Measurements from ENCODE around the gene EFCAB7. TPM values are rescaled to one million over a fixed set of nuclear protein-coding genes. Genes with fewer than 3 reads are reported as not detected.
"Not testable (repeated sequence)": the region's sequence is repeated elsewhere in the genome, so short reads cannot be mapped to it uniquely, and the experiment has no call there.

EFCAB7 gene
- polyA plus RNA-seq, 3 donors, result 1.4 to 6.4 (median 2.0) TPM

- WGBS, 3 donors, result 70 to 85% (median 80%) methylated on average over 2 of the region's 2 CpGs
- H3K27ac ChIP-seq (ENCODE audit: low read depth, low read length), result no peak overlapping the region
Measured at GRCh38 chr1:63547621-63548294, 24.4 kb downstream of the EFCAB7 start.

GRCh38 chr1:63548303-63548702 is 25.0 kb downstream of the EFCAB7 start:
- no peak overlapping the region for H3K27ac ChIP-seq (ENCODE audit: low read depth, low read length)
- WGBS, 3 donors, result 92 to 96% (median 92%) methylated on average over 2 of the region's 2 CpGs

GRCh38 chr1:63548877-63549276 is 25.6 kb downstream of the EFCAB7 start:
- no peak overlapping the region for H3K27ac ChIP-seq (ENCODE audit: low read depth, low read length)
- 95 to 97% (median 96%) methylated on average over 13 of the region's 13 CpGs for WGBS, 3 donors

GRCh38 chr1:63555480-63555879 is 32.2 kb downstream of the EFCAB7 start:
- H3K27ac ChIP-seq (ENCODE audit: low read depth, low read length), result no peak overlapping the region

GRCh38 chr1:63557365-63557987 is 34.2 kb downstream of the EFCAB7 start:
- WGBS, 3 donors, result 68 to 83% (median 76%) methylated on average over 6 of the region's 6 CpGs
- no peak overlapping the region for H3K27ac ChIP-seq (ENCODE audit: low read depth, low read length)

- WGBS, 3 donors, result 74 to 100% (median 95%) methylated on average over 2 of the region's 2 CpGs
- H3K27ac ChIP-seq (ENCODE audit: low read depth, low read length), result no peak overlapping the region
Measured at GRCh38 chr1:63559357-63559756, 36.0 kb downstream of the EFCAB7 start.

GRCh38 chr1:63563745-63564144 is 40.4 kb downstream of the EFCAB7 start:
- no peak overlapping the region for H3K27ac ChIP-seq (ENCODE audit: low read depth, low read length)

- WGBS, 3 donors, result 90 to 92% (median 92%) methylated on average over 4 of the region's 4 CpGs
- no peak overlapping the region for H3K27ac ChIP-seq (ENCODE audit: low read depth, low read length)
Measured at GRCh38 chr1:63569068-63569467, 45.7 kb downstream of the EFCAB7 start.

GRCh38 chr1:63569640-63570316 is 46.5 kb downstream of the EFCAB7 start:
- 74 to 92% (median 85%) methylated on average over 3 of the region's 3 CpGs for WGBS, 3 donors
- no peak overlapping the region for H3K27ac ChIP-seq (ENCODE audit: low read depth, low read length)

GRCh38 chr1:63572686-63573085 is 49.4 kb downstream of the EFCAB7 start:
- not testable (repeated sequence) for H3K27ac ChIP-seq (ENCODE audit: low read depth, low read length)
- WGBS, 3 donors, result 84 to 95% (median 95%) methylated on average over 8 of the region's 8 CpGs

- 76 to 84% (median 83%) methylated on average over 2 of the region's 2 CpGs for WGBS, 3 donors
- not testable (repeated sequence) for H3K27ac ChIP-seq (ENCODE audit: low read depth, low read length)
Measured at GRCh38 chr1:63574203-63574796, 51.0 kb downstream of the EFCAB7 start.

GRCh38 chr1:63575340-63575826 is 52.1 kb downstream of the EFCAB7 start:
- WGBS, 3 donors, result 66 to 81% (median 70%) methylated on average over 4 of the region's 4 CpGs
- H3K27ac ChIP-seq (ENCODE audit: low read depth, low read length), result no peak overlapping the region

- H3K27ac ChIP-seq (ENCODE audit: low read depth, low read length), result not testable (repeated sequence)
- 93 to 100% (median 96%) methylated on average over 1 of the region's 1 CpG for WGBS, 3 donors
Measured at GRCh38 chr1:63586326-63586725, 63.0 kb downstream of the EFCAB7 start.

GRCh38 chr1:63590166-63590560 is 66.8 kb downstream of the EFCAB7 start:
- H3K27ac ChIP-seq (ENCODE audit: low read depth, low read length), result no peak overlapping the region
- 53 to 77% (median 56%) methylated on average over 3 of the region's 3 CpGs for WGBS, 3 donors

- WGBS, 3 donors, result 19 to 24% (median 24%) methylated on average over 17 to 18 of the region's 18 CpGs
Measured at GRCh38 chr1:63592536-63593302, 69.4 kb downstream of the EFCAB7 start.

GRCh38 chr1:63593303-63593885 is 70.1 kb downstream of the EFCAB7 start, which contains the start of gene PGM1:
Gene PGM1 (plus strand): TSS chr1:63593411. CDS start chr1:63593489, 78 bp downstream.
- 0% methylated on average over 55 to 64 of the region's 64 CpGs for WGBS, 3 donors

More at GRCh38 chr1:63592536-63593302, 69.4 kb downstream of the EFCAB7 start:
- H3K27ac ChIP-seq (ENCODE audit: low read depth, low read length), result no peak overlapping the region

GRCh38 chr1:63593886-63594605 is 70.7 kb downstream of the EFCAB7 start:
- WGBS, 3 donors, result 3 to 4% (median 3%) methylated on average over 51 to 55 of the region's 55 CpGs
- peak overlapping the region; percentile 9 for H3K27ac ChIP-seq (ENCODE audit: low read depth, low read length)

More at GRCh38 chr1:63593303-63593885, 70.1 kb downstream of the EFCAB7 start, which contains the start of gene PGM1:
- H3K27ac ChIP-seq (ENCODE audit: low read depth, low read length), result peak within 1 kb of the TSS; percentile 9
